Erythroblast (primary cell): Measurements from ENCODE around the gene GNG13.

ENCODE experiments used
- GATA1 ChIP-seq: IDR thresholded peaks from 2 replicates; pipeline ENCODE4 v1.6.1; 2011; ENCODE audit warnings: low read depth, mild to moderate bottlenecking, control low read depth, low read length, moderate library complexity
- POLR2A ChIP-seq: IDR thresholded peaks from 2 replicates; pipeline ENCODE4 v1.6.1; 2011; ENCODE audit warnings: mild to moderate bottlenecking, low read length

DNA sequence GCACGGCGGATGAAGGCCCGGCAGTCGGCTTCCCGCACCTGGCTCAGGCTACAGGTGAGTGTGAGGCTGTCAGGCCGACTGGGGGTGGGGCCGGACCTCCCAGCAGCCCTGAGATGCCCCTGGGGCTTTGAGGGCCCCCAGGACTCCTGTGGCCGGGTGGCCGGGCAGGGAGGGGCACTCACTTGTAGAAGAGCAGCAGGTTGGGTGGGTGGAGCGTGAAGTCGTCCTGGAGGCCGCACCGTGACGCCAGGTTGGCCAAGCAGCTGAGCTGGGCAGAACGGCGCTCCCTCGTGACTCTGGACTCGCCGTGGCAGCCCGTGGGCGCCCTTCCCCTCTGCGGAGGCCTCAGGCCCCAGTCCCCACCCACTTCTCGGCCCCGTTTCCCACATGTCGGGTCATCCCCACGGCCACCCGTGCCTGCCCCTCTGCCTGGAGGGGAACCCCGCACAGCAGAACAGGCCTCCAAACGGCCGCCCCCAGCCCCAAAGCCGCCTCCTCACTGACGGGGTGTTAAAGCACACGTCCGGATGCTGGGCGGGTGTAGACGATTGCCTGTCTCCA, 25.2 kb downstream of the GNG13 start:
- TF ChIP-seq POLR2A (no peak), GATA1 (no peak)
